Measurements from ENCODE around the gene ARL2BP. TPM values are rescaled to one million over a fixed set of nuclear protein-coding genes. Genes with fewer than 3 reads are reported as not detected.

The ARL2BP gene
- total and polyA plus RNA-seq, 2 of the 4 experiments (the other 2 are of a cell fraction), result 46.9 to 73.7 TPM

- intact Hi-C loops (cut with micrococcal nuclease), result no loop called here
- no TSS peak for BruUV-seq (replicated peaks)
Measured at GRCh38 chr16:57203451-57203850, 41.6 kb upstream of the ARL2BP start.

More at GRCh38 chr16:57203451-57203850, 41.6 kb upstream of the ARL2BP start:
- Histone ChIP-seq H3K4me3 (ENCODE audit: insufficient read depth, low read depth, low read length) (no peak overlapping the region), H3K9me1 (ENCODE audit: insufficient read depth, low read length) (peaks cover 3% of the 10 kb centered on the region; the same call in 1 of the 2 replicates), H3K56ac (ENCODE audit: extremely low read depth, insufficient read depth, low read length) (no peak overlapping the region), H3K27ac (ENCODE audit: insufficient read depth, low read length) (no peak overlapping the region), H3K4me2 (ENCODE audit: low read depth, low read length) (no peak overlapping the region), H3K79me1 (ENCODE audit: low read depth in 1 of 2, low read length in 2 of 2) (peaks cover 18 to 38% of the 10 kb centered on the region in 2 experiments), H2BK20ac (ENCODE audit: low read depth, low read length) (no peak overlapping the region), H3K4ac (ENCODE audit: low read depth, low read length) (no peak overlapping the region), H2AK9ac (replicated peaks; ENCODE audit: low read depth, low read length, poor library complexity) (no peak overlapping the region), H2BK120ac (ENCODE audit: low read depth, low read length) (no peak overlapping the region), H3K27me3 (ENCODE audit: control insufficient read depth, insufficient read depth, low read length) (no peaks in the 10 kb centered on the region), H2BK5ac (ENCODE audit: low read depth, low read length, poor library complexity, severe bottlenecking) (no peak overlapping the region), H3K36me3 (ENCODE audit: control insufficient read depth, insufficient read depth, low read length) (peaks cover 21% of the 10 kb centered on the region), H3K14ac (replicated peaks; ENCODE audit: low read depth, low read length) (0 out of 2 replicates have a peak overlapping the region, but pooled peaks have one; percentile 60), H4K91ac (ENCODE audit: insufficient read depth, low read depth, low read length) (no peak overlapping the region), H2AK5ac (ENCODE audit: low read depth, low read length) (no peak overlapping the region), H2BK15ac (ENCODE audit: low read depth, low read length) (no peak overlapping the region), H4K20me1 (ENCODE audit: insufficient read depth, low read length) (peaks cover 5% of the 10 kb centered on the region; the same call in 1 of the 2 replicates), H3K18ac (ENCODE audit: low read depth, low read length) (no peak overlapping the region), H3K9me3 (ENCODE audit: control insufficient read depth, insufficient read depth, low read length) (no peaks in the 10 kb centered on the region), H3K9ac (ENCODE audit: low read depth, low read length) (no peak overlapping the region), H4K5ac (ENCODE audit: low read depth, low read length) (no peak overlapping the region), H2AFZ (replicated peaks; ENCODE audit: low read length, poor library complexity) (no peak overlapping the region), H4K8ac (ENCODE audit: low read depth in 2 of 2, low read length in 2 of 2) (no peak overlapping the region), H3K4me1 (ENCODE audit: control insufficient read depth, insufficient read depth, low read length) (no peaks in the 10 kb centered on the region), H3K23ac (ENCODE audit: low read depth, low read length) (no peak overlapping the region)
- TF ChIP-seq CEBPB (IDR thresholded peaks at IDR 0.05; ENCODE audit: low read depth, low read length), result no peak
- no peak for TF ChIP-seq NFE2L2 (IDR thresholded peaks at IDR 0.05; ENCODE audit: low read depth, low read length)
- no peak for TF ChIP-seq MXI1 (IDR thresholded peaks at IDR 0.05; ENCODE audit: borderline replicate concordance, low read depth, low read length)
- TF ChIP-seq MAZ (IDR thresholded peaks at IDR 0.05; ENCODE audit: borderline replicate concordance, low read depth, low read length), result no peak
- TF ChIP-seq RAD21 (IDR thresholded peaks at IDR 0.05; ENCODE audit: low read length), result no peak
- TF ChIP-seq RFX5 (IDR thresholded peaks at IDR 0.05; ENCODE audit: low read depth, low read length), result no peak
- TF ChIP-seq USF2 (IDR thresholded peaks at IDR 0.05; ENCODE audit: low read depth, low read length), result no peak
- TF ChIP-seq ELK1 (IDR thresholded peaks at IDR 0.05; ENCODE audit: borderline replicate concordance, low read depth, low read length), result no peak
- no peak for TF ChIP-seq FOS (IDR thresholded peaks at IDR 0.05; ENCODE audit: low read depth, low read length)
- TF ChIP-seq RCOR1 (IDR thresholded peaks at IDR 0.05; ENCODE audit: insufficient replicate concordance, low read length), result no peak
- TF ChIP-seq CHD1 (IDR thresholded peaks at IDR 0.05; ENCODE audit: low read depth, low read length), result no peak
- WGBS, 2 experiments (ENCODE audit: extremely low coverage in 2 of 2, insufficient read length in 1 of 2), result no CpG with 5 or more reads among the region's 1 CpG
- in situ Hi-C loops (cut with MboI; ENCODE audit: low sequenced_read_pairs), result no loop called here
- DNase-seq, result no peak
- ChIA-PET CTCF (no interaction called here), POLR2A (ENCODE audit: unreplicated experiment) (no interaction called here)
- ATAC-seq (ENCODE audit: low read depth), result no peak
- dilution Hi-C loops (cut with HindIII; ENCODE audit: low sequenced_read_pairs, unreplicated experiment), result no loop called here
